ENCODE measurements around the gene GP5. TPM values are rescaled to one million over a fixed set of nuclear protein-coding genes. Genes with fewer than 3 reads are reported as not detected.
A peak's percentile ranks its signal among the peaks of the same experiment; 100 is the strongest.

GP5 gene
- total RNA-seq, 4 donors from 2014 or later, result not detected

GRCh38 chr3:194418671-194419070 lies 19.6 kb upstream of the GP5 start:
- TF ChIP-seq CTCF (IDR thresholded peaks at IDR 0.05), result no peak
- no peak for TF ChIP-seq EP300 (IDR thresholded peaks at IDR 0.05)
- no peak for TF ChIP-seq POLR2A (IDR thresholded peaks at IDR 0.05)
- DNase-seq (ENCODE audit: low spot score in 2 of 2), result no peak
- Histone ChIP-seq H3K9me3 (no peaks in the 10 kb centered on the region), H3K4me1 (no peaks in the 10 kb centered on the region), H3K27ac (no peak overlapping the region), H3K27me3 (no peaks in the 10 kb centered on the region), H3K36me3 (peaks cover 0 to 60% (median under 1%) of the 10 kb centered on the region in 3 donors), H3K4me3 (no peak overlapping the region)
- 93% methylated on average over 2 of the region's 2 CpGs for WGBS, 2 donors

- Histone ChIP-seq H3K27me3 (no peaks in the 10 kb centered on the region), H3K9me3 (no peaks in the 10 kb centered on the region), H3K36me3 (peaks cover 0 to 35% (median 0%) of the 10 kb centered on the region in 3 donors), H3K4me1 (no peaks in the 10 kb centered on the region), H3K4me3 (no peak overlapping the region), H3K27ac (no peak overlapping the region)
- TF ChIP-seq EP300 (IDR thresholded peaks at IDR 0.05) (no peak), CTCF (IDR thresholded peaks at IDR 0.05) (no peak), POLR2A (IDR thresholded peaks at IDR 0.05) (no peak)
- no peak for DNase-seq (ENCODE audit: low spot score in 2 of 2)
- WGBS, 2 donors, result 74 to 90% methylated on average over 7 of the region's 7 CpGs
These were observed 8.4 kb upstream of the GP5 start for GRCh38 chr3:194407423-194407822.

GRCh38 chr3:194405766-194406165 lies 6.7 kb upstream of the GP5 start:
- no peak overlapping the region for H3K4me3 ChIP-seq
- H3K27me3 ChIP-seq, result no peaks in the 10 kb centered on the region
- no peaks in the 10 kb centered on the region for H3K4me1 ChIP-seq
- no peak for DNase-seq (ENCODE audit: low spot score in 2 of 2)
- 88 to 95% methylated on average over 2 of the region's 2 CpGs for WGBS, 2 donors
- no peaks in the 10 kb centered on the region for H3K9me3 ChIP-seq
- peaks cover 0 to 35% (median 0%) of the 10 kb centered on the region in 3 donors for H3K36me3 ChIP-seq
- no peak for TF ChIP-seq EP300 (IDR thresholded peaks at IDR 0.05)
- no peak for TF ChIP-seq CTCF (IDR thresholded peaks at IDR 0.05)
- no peak for TF ChIP-seq POLR2A (IDR thresholded peaks at IDR 0.05)
- no peak overlapping the region for H3K27ac ChIP-seq

GRCh38 chr3:194404365-194405140 lies 5.5 kb upstream of the GP5 start:
- no peak for TF ChIP-seq EP300 (IDR thresholded peaks at IDR 0.05)
- TF ChIP-seq POLR2A (IDR thresholded peaks at IDR 0.05), result no peak
- TF ChIP-seq CTCF (IDR thresholded peaks at IDR 0.05), result peak; percentile 51 to 73 (median 69)
- H3K27me3 ChIP-seq, result no peaks in the 10 kb centered on the region
- no peak overlapping the region for H3K27ac ChIP-seq
- H3K9me3 ChIP-seq, result no peaks in the 10 kb centered on the region
- DNase-seq (ENCODE audit: low spot score in 2 of 2), result peak in 1 of 2 donors; percentile 73
- H3K36me3 ChIP-seq, result peaks cover 0 to 35% (median 0%) of the 10 kb centered on the region in 3 donors
- no peaks in the 10 kb centered on the region for H3K4me1 ChIP-seq
- WGBS, 2 donors, result 40 to 41% methylated on average over 10 of the region's 10 CpGs
- H3K4me3 ChIP-seq, result no peak overlapping the region

GRCh38 chr3:194401868-194402329 lies 2.8 kb upstream of the GP5 start:
- peaks cover 0 to 17% of the 10 kb centered on the region in 2 donors for H3K27me3 ChIP-seq
- no peak for DNase-seq (ENCODE audit: low spot score in 2 of 2)
- peaks cover 0 to 18% (median 15%) of the 10 kb centered on the region in 4 donors for H3K4me1 ChIP-seq
- no peak for TF ChIP-seq CTCF (IDR thresholded peaks at IDR 0.05)
- TF ChIP-seq POLR2A (IDR thresholded peaks at IDR 0.05), result no peak
- TF ChIP-seq EP300 (IDR thresholded peaks at IDR 0.05), result no peak
- WGBS, 2 donors, result 55 to 64% methylated on average over 8 of the region's 8 CpGs
- no peak overlapping the region for H3K4me3 ChIP-seq
- H3K36me3 ChIP-seq, result peaks cover 0 to 13% (median 0%) of the 10 kb centered on the region in 3 donors
- H3K27ac ChIP-seq, result no peak overlapping the region
- H3K9me3 ChIP-seq, result no peaks in the 10 kb centered on the region
